Measurements from ENCODE around the gene BSG. TPM values are rescaled to one million over a fixed set of nuclear protein-coding genes. Genes with fewer than 3 reads are reported as not detected.

BSG gene
- total RNA-seq, 1 experiment from 2014 or later, result 653 TPM

- BruUV-seq (replicated peaks), result no TSS peak
- CTCF ChIA-PET, result interaction anchor here (0.6 kb wide), 1 partner anchor 92 kb away, joined by 6 read pairs; no protein-coding TSS in a partner anchor
- no peak for DNase-seq (ENCODE audit: low read depth, low spot score)
Measured at GRCh38 chr19:580274-580835, 8.0 kb downstream of the BSG start.

GRCh38 chr19:581399-582111 is 9.2 kb downstream of the BSG start:
- ChIA-PET POLR2A (no interaction called here), CTCF (interaction anchor here (0.7 kb wide), 1 partner anchor 34 kb away, joined by 4 read pairs; no protein-coding TSS in a partner anchor)
- no peaks in the 10 kb centered on the region for H3K9me3 ChIP-seq (ENCODE audit: control insufficient read depth, insufficient read depth, low read depth, low read length)
- in situ Hi-C loops (cut with HindIII; ENCODE audit: low pct_unique_long_range_greater_than_20kb, low sequenced_read_pairs) (no loop called here), intact Hi-C loops (cut with micrococcal nuclease; ENCODE audit: unreplicated experiment) (no loop called here)
- peaks cover 30% of the 10 kb centered on the region for H3K4me1 ChIP-seq (ENCODE audit: control insufficient read depth, insufficient read depth, low read length)
- no peaks in the 10 kb centered on the region for H3K27me3 ChIP-seq (ENCODE audit: control insufficient read depth, insufficient read depth, low read length)
- H3K36me3 ChIP-seq (ENCODE audit: control insufficient read depth, insufficient read depth, low read length), result peaks cover 5% of the 10 kb centered on the region; the same call in 1 of the 2 replicates
- DNase-seq (ENCODE audit: low read depth, low spot score) (no peak), ATAC-seq (no peak)
- no peak overlapping the region for H3K4me3 ChIP-seq (ENCODE audit: low read depth in 2 of 2, low read length in 2 of 2)
- BruUV-seq (replicated peaks), result no TSS peak
- no peak overlapping the region for H3K27ac ChIP-seq (ENCODE audit: low read length)
- TF ChIP-seq CTCF (IDR thresholded peaks at IDR 0.05), result no peak
- TF ChIP-seq POLR2AphosphoS5 (IDR thresholded peaks at IDR 0.05; ENCODE audit: low read depth, low read length), result no peak
- TF ChIP-seq TCF7L2 (IDR thresholded peaks at IDR 0.05; ENCODE audit: low read depth, low read length), result no peak
- no peak for TF ChIP-seq SIN3A (IDR thresholded peaks at IDR 0.05; ENCODE audit: borderline replicate concordance, insufficient read depth, low read depth, low read length)

More at GRCh38 chr19:580274-580835, 8.0 kb downstream of the BSG start:
- intact Hi-C loops (cut with micrococcal nuclease; ENCODE audit: unreplicated experiment) (no loop called here), in situ Hi-C loops (cut with HindIII; ENCODE audit: low pct_unique_long_range_greater_than_20kb, low sequenced_read_pairs) (no loop called here)
- Histone ChIP-seq H3K4me1 (ENCODE audit: control insufficient read depth, insufficient read depth, low read length) (peaks cover 28% of the 10 kb centered on the region), H3K36me3 (ENCODE audit: control insufficient read depth, insufficient read depth, low read length) (peaks cover 5% of the 10 kb centered on the region; the same call in 1 of the 2 replicates), H3K27me3 (ENCODE audit: control insufficient read depth, insufficient read depth, low read length) (no peaks in the 10 kb centered on the region), H3K27ac (ENCODE audit: low read length) (no peak overlapping the region), H3K9me3 (ENCODE audit: control insufficient read depth, insufficient read depth, low read depth, low read length) (no peaks in the 10 kb centered on the region), H3K4me3 (ENCODE audit: low read depth in 2 of 2, low read length in 2 of 2) (no peak overlapping the region)
- ATAC-seq, result no peak
- TF ChIP-seq SIN3A (IDR thresholded peaks at IDR 0.05; ENCODE audit: borderline replicate concordance, insufficient read depth, low read depth, low read length) (no peak), TCF7L2 (IDR thresholded peaks at IDR 0.05; ENCODE audit: low read depth, low read length) (no peak), CTCF (IDR thresholded peaks at IDR 0.05) (no peak), POLR2AphosphoS5 (IDR thresholded peaks at IDR 0.05; ENCODE audit: low read depth, low read length) (no peak), REST (IDR thresholded peaks at IDR 0.05; ENCODE audit: insufficient read depth in 1 of 2, low read depth in 2 of 2, low read length in 1 of 2) (no peak)
- POLR2A ChIA-PET, result no interaction called here
